ENCODE data around the gene AP5Z1. TPM values are rescaled to one million over a fixed set of nuclear protein-coding genes. Genes with fewer than 3 reads are reported as not detected.

AP5Z1 gene
- total RNA-seq, 4 donors from 2014 or later: 13.0 to 33.9 (median 26.8) TPM

DNA sequence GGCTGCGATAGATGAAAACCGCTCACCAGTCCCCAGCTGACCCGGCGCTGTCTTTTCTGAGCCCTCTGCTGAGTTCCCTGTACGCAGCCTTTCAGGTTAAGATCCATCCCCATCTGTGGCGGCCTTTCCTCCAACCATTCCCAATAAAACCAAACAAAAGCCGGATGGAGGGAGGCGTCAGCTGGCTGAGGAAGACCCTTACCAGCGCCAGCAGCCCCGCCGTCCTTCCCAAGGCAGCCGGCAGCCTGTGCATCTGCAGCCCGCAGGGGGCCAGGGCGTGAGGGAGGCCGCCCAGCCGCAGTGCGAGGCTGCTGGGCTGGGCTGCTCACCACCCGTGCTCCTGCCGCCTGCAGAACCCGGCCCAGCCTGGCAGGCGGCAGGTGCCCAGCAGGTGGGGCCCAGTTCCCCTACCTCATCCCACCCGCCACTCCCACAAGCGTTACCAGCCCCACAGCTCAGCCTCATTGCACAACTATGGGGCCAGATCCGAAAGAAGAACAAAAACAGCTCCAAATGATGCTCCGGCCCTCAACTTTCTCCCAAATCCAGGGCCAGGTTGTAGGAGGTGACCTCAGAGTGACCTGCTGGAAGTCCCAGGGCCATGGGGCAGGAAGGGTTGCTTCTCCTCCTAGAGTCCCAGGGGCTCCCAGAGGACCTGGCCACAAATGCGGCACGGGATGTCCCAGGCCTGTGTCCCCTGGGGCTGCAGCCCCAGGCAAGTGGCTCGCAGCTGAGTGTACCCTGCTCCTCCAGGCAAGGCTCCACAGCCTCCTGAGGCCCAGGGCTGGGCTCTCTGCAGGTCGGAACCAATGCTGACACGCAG, 62.6 kb downstream of the AP5Z1 start:
- Histone ChIP-seq H3K4me1 (peaks cover 0 to 6% (median 0%) of the 10 kb centered on the region in 3 donors), H3K27ac (no peak overlapping the region), H3K4me3 (no peak overlapping the region), H3K36me3 (peaks cover 0 to 25% of the 10 kb centered on the region in 2 donors), H3K27me3 (no peaks in the 10 kb centered on the region), H3K9me3 (no peaks in the 10 kb centered on the region)
- ATAC-seq: no peak
- 47% methylated on average over 3 of the region's 30 CpGs; no CpG with 5 or more reads in 1 of the 2 donors for WGBS, 2 donors (ENCODE audit: low coverage in 1 of 2)
- TF ChIP-seq POLR2A (IDR thresholded peaks at IDR 0.05) (no peak), POLR2AphosphoS5 (IDR thresholded peaks at IDR 0.05) (no peak), EP300 (IDR thresholded peaks at IDR 0.05) (no peak)
- TF ChIP-seq, protein P1, sequence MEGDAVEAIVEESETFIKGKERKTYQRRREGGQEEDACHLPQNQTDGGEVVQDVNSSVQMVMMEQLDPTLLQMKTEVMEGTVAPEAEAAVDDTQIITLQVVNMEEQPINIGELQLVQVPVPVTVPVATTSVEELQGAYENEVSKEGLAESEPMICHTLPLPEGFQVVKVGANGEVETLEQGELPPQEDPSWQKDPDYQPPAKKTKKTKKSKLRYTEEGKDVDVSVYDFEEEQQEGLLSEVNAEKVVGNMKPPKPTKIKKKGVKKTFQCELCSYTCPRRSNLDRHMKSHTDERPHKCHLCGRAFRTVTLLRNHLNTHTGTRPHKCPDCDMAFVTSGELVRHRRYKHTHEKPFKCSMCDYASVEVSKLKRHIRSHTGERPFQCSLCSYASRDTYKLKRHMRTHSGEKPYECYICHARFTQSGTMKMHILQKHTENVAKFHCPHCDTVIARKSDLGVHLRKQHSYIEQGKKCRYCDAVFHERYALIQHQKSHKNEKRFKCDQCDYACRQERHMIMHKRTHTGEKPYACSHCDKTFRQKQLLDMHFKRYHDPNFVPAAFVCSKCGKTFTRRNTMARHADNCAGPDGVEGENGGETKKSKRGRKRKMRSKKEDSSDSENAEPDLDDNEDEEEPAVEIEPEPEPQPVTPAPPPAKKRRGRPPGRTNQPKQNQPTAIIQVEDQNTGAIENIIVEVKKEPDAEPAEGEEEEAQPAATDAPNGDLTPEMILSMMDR (IDR thresholded peaks at IDR 0.05): no peak

DNA sequence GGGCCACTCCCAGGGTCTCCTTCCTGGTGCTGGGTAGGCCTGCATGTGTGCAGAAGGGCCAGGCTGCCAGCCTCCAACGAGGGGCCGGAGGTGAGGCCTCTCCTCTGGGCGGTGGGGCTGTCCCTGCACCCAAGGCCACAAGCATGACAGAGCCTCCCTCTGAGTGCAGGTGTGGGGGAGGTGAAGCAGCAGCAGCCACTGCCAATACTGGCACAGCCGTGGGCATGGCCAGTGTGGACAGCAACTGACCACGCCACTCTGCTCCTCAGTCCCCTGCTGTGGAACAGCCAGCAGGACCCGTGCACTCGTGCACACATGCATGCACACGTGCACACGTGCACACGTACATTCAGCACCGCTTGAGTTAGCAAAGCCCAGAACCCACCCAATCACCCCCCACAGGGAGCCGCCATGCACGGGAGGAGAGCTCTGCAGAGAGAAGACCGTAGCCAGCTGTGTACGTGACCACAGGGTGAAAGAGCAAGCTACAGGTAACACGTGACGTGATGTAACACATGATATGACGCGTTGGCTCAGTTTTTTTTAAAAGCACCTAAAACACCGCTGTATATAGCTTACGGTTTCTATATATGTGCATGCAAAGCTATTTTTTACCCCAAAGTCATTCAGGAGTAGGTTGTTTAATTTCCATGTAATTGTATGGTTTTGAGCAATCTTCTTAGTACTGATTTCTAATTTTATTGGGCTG, 63.4 kb downstream of the AP5Z1 start:
- H3K4me3 ChIP-seq: no peak overlapping the region
- peaks cover 0 to 6% (median 0%) of the 10 kb centered on the region in 3 donors for H3K4me1 ChIP-seq
- peaks cover 0 to 25% of the 10 kb centered on the region in 2 donors for H3K36me3 ChIP-seq
- no peak overlapping the region for H3K27ac ChIP-seq
- WGBS, 2 donors (ENCODE audit: low coverage in 1 of 2): 87 to 93% methylated on average over 10 to 11 of the region's 21 CpGs
- H3K9me3 ChIP-seq: no peaks in the 10 kb centered on the region
- no peaks in the 10 kb centered on the region for H3K27me3 ChIP-seq
- ATAC-seq: no peak
- TF ChIP-seq EP300 (IDR thresholded peaks at IDR 0.05): no peak
- TF ChIP-seq POLR2A (IDR thresholded peaks at IDR 0.05): no peak
- TF ChIP-seq, protein P1 (IDR thresholded peaks at IDR 0.05): no peak
- no peak for TF ChIP-seq POLR2AphosphoS5 (IDR thresholded peaks at IDR 0.05)

DNA sequence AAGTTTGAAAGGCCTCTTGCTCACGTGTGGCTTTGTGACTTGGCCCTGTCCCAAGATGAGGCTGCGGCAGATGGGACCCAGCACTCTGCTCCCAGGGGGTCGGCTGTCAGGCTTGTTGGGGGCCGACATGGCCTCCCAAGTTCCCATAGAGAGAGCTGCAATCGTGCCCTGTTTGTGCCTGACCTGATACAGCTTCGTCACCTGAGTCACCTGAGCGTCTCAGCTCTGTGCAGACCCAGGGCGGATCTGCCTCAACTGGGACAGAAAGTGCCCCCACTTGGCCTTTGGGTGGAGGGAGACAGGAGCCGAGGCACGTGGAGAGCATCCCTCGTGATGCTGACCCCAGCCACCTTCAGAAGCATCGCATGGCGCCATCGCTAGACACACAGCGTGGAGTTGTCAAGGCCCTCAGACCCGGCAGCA, 64.7 kb downstream of the AP5Z1 start:
- Histone ChIP-seq H3K9me3 (no peaks in the 10 kb centered on the region), H3K4me3 (no peak overlapping the region), H3K36me3 (peaks cover 0 to 12% of the 10 kb centered on the region in 2 donors), H3K27ac (no peak overlapping the region), H3K4me1 (peaks cover 0 to 6% (median 0%) of the 10 kb centered on the region in 3 donors), H3K27me3 (no peaks in the 10 kb centered on the region)
- ATAC-seq: no peak
- TF ChIP-seq POLR2AphosphoS5 (IDR thresholded peaks at IDR 0.05): no peak
- no peak for TF ChIP-seq POLR2A (IDR thresholded peaks at IDR 0.05)
- TF ChIP-seq EP300 (IDR thresholded peaks at IDR 0.05): no peak
- TF ChIP-seq, protein P1 (IDR thresholded peaks at IDR 0.05): no peak
- WGBS, 2 donors (ENCODE audit: low coverage in 1 of 2): 80% methylated on average over 1 of the region's 16 CpGs; no CpG with 5 or more reads in 1 of the 2 donors

Small RNA genes within 50 kb of the gene (small RNA-seq; reads per million reads assigned to genes)
- gene MIR4656 (0 reads per million in 4 donors), gene RF00019 (0 reads per million in 4 donors)

Other genes with a start within 250 kb of the AP5Z1 start
- gene FOXK1, start 93.3 kb upstream of the AP5Z1 start, total RNA-seq: 10 to 100 TPM; 28.5 to 45.2 (median 30.0) TPM
- under 1 TPM in 3 of 4 donors, not detected in 1; 0.13 to 0.31 (median 0.19) TPM for gene PAPOLB, start 86.4 kb downstream of the AP5Z1 start, total RNA-seq
- 10 to 100 TPM in 2 of 4 donors, 1 to 10 TPM in 2; 4.4 to 11.4 (median 8.8) TPM for gene RADIL, start 108.1 kb downstream of the AP5Z1 start, total RNA-seq
- gene MMD2, start 183.6 kb downstream of the AP5Z1 start, total RNA-seq: 1 to 10 TPM in 1 of 4 donors, not detected in 3; 1.1 TPM

Measured in gastroesophageal sphincter (tissue), 4 donors.